Activated CD8-positive, alpha-beta memory T cell treated with anti-CD3 and anti-CD28 coated beads, Interleukin-2, amount 50 U/mL, for 1 hour (primary cell): ENCODE data around the gene CUTC.
"Not testable (repeated sequence)": the region's sequence is repeated elsewhere in the genome, so short reads cannot be mapped to it uniquely, and the experiment has no call there.

Source experiments
- DNase-seq: peaks from one replicate; pipeline ENCODE4 v3.0.0-alpha.2; 2020; ENCODE audit errors: extremely low read depth

The CUTC gene

GRCh38 chr10:99742701-99743100, 10.7 kb downstream of the CUTC start:
- no peak for DNase-seq

GRCh38 chr10:99743841-99744240, 11.8 kb downstream of the CUTC start:
- DNase-seq = no peak

GRCh38 chr10:99746166-99746565, 14.1 kb downstream of the CUTC start:
- DNase-seq = not testable (repeated sequence)

GRCh38 chr10:99748823-99749451, 16.9 kb downstream of the CUTC start:
- DNase-seq = no peak

GRCh38 chr10:99750641-99751040, 18.6 kb downstream of the CUTC start:
- DNase-seq = no peak

- DNase-seq = no peak
Measured at GRCh38 chr10:99754670-99755069, 22.6 kb downstream of the CUTC start.

GRCh38 chr10:99756159-99756558, 24.1 kb downstream of the CUTC start:
- no peak for DNase-seq

- DNase-seq = no peak
Measured at GRCh38 chr10:99758211-99758891, 26.3 kb downstream of the CUTC start.

GRCh38 chr10:99760321-99760720, 28.3 kb downstream of the CUTC start:
- no peak for DNase-seq

GRCh38 chr10:99761365-99761764, 29.3 kb downstream of the CUTC start:
- no peak for DNase-seq

GRCh38 chr10:99765672-99766301, 33.8 kb downstream of the CUTC start:
- no peak for DNase-seq

- no peak for DNase-seq
Measured at GRCh38 chr10:99766302-99766681, 34.3 kb downstream of the CUTC start.

GRCh38 chr10:99767901-99768300, 35.9 kb downstream of the CUTC start:
- DNase-seq = no peak

GRCh38 chr10:99768556-99768955, 36.5 kb downstream of the CUTC start:
- no peak for DNase-seq

- DNase-seq = no peak
Measured at GRCh38 chr10:99769706-99770105, 37.7 kb downstream of the CUTC start.

- no peak for DNase-seq
Measured at GRCh38 chr10:99770408-99771045, 38.5 kb downstream of the CUTC start.

GRCh38 chr10:99775850-99776249, 43.8 kb downstream of the CUTC start:
- DNase-seq = no peak

GRCh38 chr10:99777918-99778714, 46.1 kb downstream of the CUTC start:
- DNase-seq = no peak

- no peak for DNase-seq
Measured at GRCh38 chr10:99779335-99779734, 47.3 kb downstream of the CUTC start.

GRCh38 chr10:99781734-99782429, 49.8 kb downstream of the CUTC start:
- no peak for DNase-seq
